HPDE6-E6E7 (cell line): ENCODE data around the gene ZNF605.
A peak's percentile ranks its signal among the peaks of the same experiment; 100 is the strongest.
"Not testable (repeated sequence)": the region's sequence is repeated elsewhere in the genome, so short reads cannot be mapped to it uniquely, and the experiment has no call there.

ENCODE experiments used
- DNase-seq: peaks from one replicate; pipeline ENCODE4 v3.0.0; 2011; ENCODE audit warnings: missing footprints; ENCODE audit errors: extremely low spot score

ZNF605 gene

GRCh38 chr12:132908145-132909029 is 47.7 kb downstream of the ZNF605 start:
- DNase-seq, result peak; percentile 96

- not testable (repeated sequence) for DNase-seq
Observed at GRCh38 chr12:132907789-132908144, 48.3 kb downstream of the ZNF605 start.

- no peak for DNase-seq
Observed at GRCh38 chr12:132907216-132907615, 48.9 kb downstream of the ZNF605 start.

GRCh38 chr12:132904718-132905328 is 51.3 kb downstream of the ZNF605 start:
- peak; percentile 41 for DNase-seq

GRCh38 chr12:132899033-132899432 is 57.1 kb downstream of the ZNF605 start:
- no peak for DNase-seq

GRCh38 chr12:132888852-132889251 is 67.3 kb downstream of the ZNF605 start:
- no peak for DNase-seq

GRCh38 chr12:132887513-132888351 is 68.4 kb downstream of the ZNF605 start, which contains the start of gene CHFR:
TSS of gene CHFR (minus strand) at chr12:132887605. CDS start at chr12:132887328, 277 bp downstream.
- DNase-seq, result peak; percentile 94

- no peak for DNase-seq
Observed at GRCh38 chr12:132886529-132887477, 69.3 kb downstream of the ZNF605 start.

GRCh38 chr12:132881818-132882217 is 74.3 kb downstream of the ZNF605 start:
- DNase-seq, result no peak

GRCh38 chr12:132874620-132875019 is 81.5 kb downstream of the ZNF605 start:
- DNase-seq, result not testable (repeated sequence)

GRCh38 chr12:132874175-132874574 is 81.9 kb downstream of the ZNF605 start:
- DNase-seq, result no peak

- no peak for DNase-seq
Observed at GRCh38 chr12:132873724-132874123, 82.4 kb downstream of the ZNF605 start.

- DNase-seq, result no peak
Observed at GRCh38 chr12:132872975-132873421, 83.1 kb downstream of the ZNF605 start.

- DNase-seq, result no peak
Observed at GRCh38 chr12:132872073-132872855, 83.8 kb downstream of the ZNF605 start.

GRCh38 chr12:132869551-132869950 is 86.6 kb downstream of the ZNF605 start:
- no peak for DNase-seq
